ENCODE measurements around the gene COL25A1.
A peak's percentile ranks its signal among the peaks of the same experiment; 100 is the strongest.

The COL25A1 gene

GRCh38 chr4:109051054-109051453, 251.4 kb downstream of the COL25A1 start:
- TF ChIP-seq, protein P1, sequence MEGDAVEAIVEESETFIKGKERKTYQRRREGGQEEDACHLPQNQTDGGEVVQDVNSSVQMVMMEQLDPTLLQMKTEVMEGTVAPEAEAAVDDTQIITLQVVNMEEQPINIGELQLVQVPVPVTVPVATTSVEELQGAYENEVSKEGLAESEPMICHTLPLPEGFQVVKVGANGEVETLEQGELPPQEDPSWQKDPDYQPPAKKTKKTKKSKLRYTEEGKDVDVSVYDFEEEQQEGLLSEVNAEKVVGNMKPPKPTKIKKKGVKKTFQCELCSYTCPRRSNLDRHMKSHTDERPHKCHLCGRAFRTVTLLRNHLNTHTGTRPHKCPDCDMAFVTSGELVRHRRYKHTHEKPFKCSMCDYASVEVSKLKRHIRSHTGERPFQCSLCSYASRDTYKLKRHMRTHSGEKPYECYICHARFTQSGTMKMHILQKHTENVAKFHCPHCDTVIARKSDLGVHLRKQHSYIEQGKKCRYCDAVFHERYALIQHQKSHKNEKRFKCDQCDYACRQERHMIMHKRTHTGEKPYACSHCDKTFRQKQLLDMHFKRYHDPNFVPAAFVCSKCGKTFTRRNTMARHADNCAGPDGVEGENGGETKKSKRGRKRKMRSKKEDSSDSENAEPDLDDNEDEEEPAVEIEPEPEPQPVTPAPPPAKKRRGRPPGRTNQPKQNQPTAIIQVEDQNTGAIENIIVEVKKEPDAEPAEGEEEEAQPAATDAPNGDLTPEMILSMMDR (conservative IDR thresholded peaks at IDR 0.05; ENCODE audit: control insufficient read depth, insufficient read depth, low read depth, low read length): no peak
- no peak for DNase-seq (ENCODE audit: low read depth)
- H3K4me3 ChIP-seq (ENCODE audit: control insufficient read depth, low read depth, low read length): no peak overlapping the region

DNA sequence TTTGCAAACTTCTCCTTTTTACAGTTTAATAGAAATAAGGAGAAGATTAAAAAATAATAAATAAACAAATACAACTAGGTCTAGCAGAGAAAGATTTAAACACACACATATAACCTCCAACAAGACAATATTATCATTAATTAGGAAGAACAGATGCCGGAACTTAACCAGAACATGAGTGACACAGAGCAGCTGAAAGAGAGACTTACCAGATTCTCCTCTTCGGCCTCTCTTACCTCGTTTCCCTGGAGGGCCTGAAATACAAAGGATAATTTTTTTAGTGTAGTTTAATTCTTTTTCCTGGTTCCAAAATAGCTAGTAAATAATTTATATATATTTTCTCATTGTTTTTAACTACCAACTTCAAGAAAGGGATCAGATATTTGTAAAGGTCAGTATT, 252.5 kb downstream of the COL25A1 start:
- TF ChIP-seq, protein P1 (conservative IDR thresholded peaks at IDR 0.05; ENCODE audit: control insufficient read depth, insufficient read depth, low read depth, low read length): no peak
- H3K4me3 ChIP-seq (ENCODE audit: control insufficient read depth, low read depth, low read length): no peak overlapping the region
- DNase-seq (ENCODE audit: low read depth): no peak

GRCh38 chr4:109046471-109047201, 255.8 kb downstream of the COL25A1 start:
- DNase-seq (ENCODE audit: low read depth): peak; percentile 68
- H3K4me3 ChIP-seq (ENCODE audit: control insufficient read depth, low read depth, low read length): no peak overlapping the region
- TF ChIP-seq, protein P1 (conservative IDR thresholded peaks at IDR 0.05; ENCODE audit: control insufficient read depth, insufficient read depth, low read depth, low read length): no peak

- TF ChIP-seq, protein P1 (conservative IDR thresholded peaks at IDR 0.05; ENCODE audit: control insufficient read depth, insufficient read depth, low read depth, low read length): no peak
- H3K4me3 ChIP-seq (ENCODE audit: control insufficient read depth, low read depth, low read length): no peak overlapping the region
- DNase-seq (ENCODE audit: low read depth): no peak
Observed at GRCh38 chr4:109044431-109044830, 258.0 kb downstream of the COL25A1 start.

GRCh38 chr4:109043286-109043685, 259.2 kb downstream of the COL25A1 start:
- DNase-seq (ENCODE audit: low read depth): no peak
- no peak overlapping the region for H3K4me3 ChIP-seq (ENCODE audit: control insufficient read depth, low read depth, low read length)
- TF ChIP-seq, protein P1 (conservative IDR thresholded peaks at IDR 0.05; ENCODE audit: control insufficient read depth, insufficient read depth, low read depth, low read length): no peak

DNA sequence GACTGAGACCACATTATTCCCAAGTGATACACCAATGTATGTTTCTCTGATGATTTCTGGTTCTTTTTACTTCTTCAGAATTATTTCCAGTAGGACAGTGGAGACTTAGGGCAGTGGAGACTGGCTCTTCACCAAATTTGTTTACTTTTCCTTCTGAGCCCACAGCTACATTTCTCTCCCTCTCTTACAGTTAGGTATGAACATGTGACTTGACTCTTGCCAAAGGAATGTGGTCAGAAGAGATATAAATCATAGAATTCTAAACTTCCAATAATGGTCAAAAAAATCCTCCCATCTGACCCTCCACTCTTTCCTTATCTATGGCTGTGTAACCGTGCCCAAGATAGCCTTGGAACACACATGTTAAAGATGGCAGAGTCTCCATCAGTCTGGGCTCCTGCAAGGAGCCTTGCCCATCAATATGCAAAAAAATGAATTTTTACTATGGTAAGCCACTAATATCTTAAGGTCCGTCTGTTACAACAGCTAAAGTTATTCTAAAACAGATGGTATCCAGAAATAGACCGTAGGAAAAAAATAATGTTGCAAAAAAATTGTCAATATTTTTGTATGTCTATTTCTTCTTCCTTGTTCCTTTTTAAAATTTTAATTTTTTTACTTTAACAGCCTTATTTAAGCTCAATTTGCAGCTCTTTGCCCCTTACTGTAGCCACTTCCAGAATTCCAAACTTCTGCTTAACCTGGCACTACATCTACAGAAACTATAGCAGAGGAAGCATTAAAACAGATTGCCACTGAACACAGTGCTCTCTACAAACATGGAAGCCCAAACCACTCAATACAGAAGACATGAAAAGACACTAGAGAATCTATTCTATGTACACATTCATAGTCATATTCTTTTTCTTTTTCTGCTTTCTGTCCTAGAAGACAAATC, 260.7 kb downstream of the COL25A1 start:
- TF ChIP-seq, protein P1 (conservative IDR thresholded peaks at IDR 0.05; ENCODE audit: control insufficient read depth, insufficient read depth, low read depth, low read length): no peak
- DNase-seq (ENCODE audit: low read depth): peak; percentile 4

More for the DNA sequence above, 260.7 kb downstream of the COL25A1 start:
- H3K4me3 ChIP-seq (ENCODE audit: control insufficient read depth, low read depth, low read length): no peak overlapping the region

Measured in fibroblast of mammary gland (primary cell).